ENCODE results near the gene ZBTB43.
"Not testable (repeated sequence)": the region's sequence is repeated elsewhere in the genome, so short reads cannot be mapped to it uniquely, and the experiment has no call there.

Gene ZBTB43

GRCh38 chr9:126804696-126805553 is at the start of gene ZBTB43:
ZBTB43 (plus strand) TSS chr9:126805040; CDS start chr9:126832510, 27,470 bp downstream.
- peak; percentile 97 for DNase-seq (ENCODE audit: low spot score)

- no peak for DNase-seq (ENCODE audit: low spot score)
These were observed 49.4 kb upstream of the ZBTB43 start for GRCh38 chr9:126755317-126755875.

- DNase-seq (ENCODE audit: low spot score) = no peak
These were observed 48.6 kb upstream of the ZBTB43 start for GRCh38 chr9:126756238-126756637.

GRCh38 chr9:126756876-126757415 is 47.9 kb upstream of the ZBTB43 start:
- no peak for DNase-seq (ENCODE audit: low spot score)

GRCh38 chr9:126758916-126759585 is 45.8 kb upstream of the ZBTB43 start:
- DNase-seq (ENCODE audit: low spot score) = no peak

GRCh38 chr9:126761274-126761673 is 43.6 kb upstream of the ZBTB43 start:
- no peak for DNase-seq (ENCODE audit: low spot score)

GRCh38 chr9:126763130-126763764 is 41.6 kb upstream of the ZBTB43 start:
- no peak for DNase-seq (ENCODE audit: low spot score)

- DNase-seq (ENCODE audit: low spot score) = no peak
These were observed 31.7 kb upstream of the ZBTB43 start for GRCh38 chr9:126773004-126773607.

- DNase-seq (ENCODE audit: low spot score) = no peak
These were observed 28.9 kb upstream of the ZBTB43 start for GRCh38 chr9:126775926-126776325.

GRCh38 chr9:126777733-126778132 is 27.1 kb upstream of the ZBTB43 start:
- no peak for DNase-seq (ENCODE audit: low spot score)

- no peak for DNase-seq (ENCODE audit: low spot score)
These were observed 26.7 kb upstream of the ZBTB43 start for GRCh38 chr9:126778141-126778540.

- not testable (repeated sequence) for DNase-seq (ENCODE audit: low spot score)
These were observed 26.1 kb upstream of the ZBTB43 start for GRCh38 chr9:126778696-126779095.

GRCh38 chr9:126781186-126782052 is 23.4 kb upstream of the ZBTB43 start:
- peak; percentile 81 for DNase-seq (ENCODE audit: low spot score)

- DNase-seq (ENCODE audit: low spot score) = no peak
These were observed 22.8 kb upstream of the ZBTB43 start for GRCh38 chr9:126782053-126782388.

- DNase-seq (ENCODE audit: low spot score) = no peak
These were observed 20.9 kb upstream of the ZBTB43 start for GRCh38 chr9:126783949-126784348.

- no peak for DNase-seq (ENCODE audit: low spot score)
These were observed 20.4 kb upstream of the ZBTB43 start for GRCh38 chr9:126784401-126784800.

- not testable (repeated sequence) for DNase-seq (ENCODE audit: low spot score)
These were observed 20.0 kb upstream of the ZBTB43 start for GRCh38 chr9:126784841-126785240.

- no peak for DNase-seq (ENCODE audit: low spot score)
These were observed 16.8 kb upstream of the ZBTB43 start for GRCh38 chr9:126788046-126788445.

GRCh38 chr9:126788634-126789349 is 16.0 kb upstream of the ZBTB43 start:
- no peak for DNase-seq (ENCODE audit: low spot score)

- no peak for DNase-seq (ENCODE audit: low spot score)
These were observed 14.3 kb upstream of the ZBTB43 start for GRCh38 chr9:126790561-126790960.
